IMR-90 (cell line): Measurements from ENCODE around the gene TAL1. TPM values are rescaled to one million over a fixed set of nuclear protein-coding genes. Genes with fewer than 3 reads are reported as not detected.

Experiments
- ATAC-seq: fragments of 200-7000 bp; cut with Tn5 transposase; 2 replicates; pipeline ENCODE4 v1.9.1; 2020; ENCODE audit warnings: low read depth, mild to moderate bottlenecking, moderate library complexity
- BruUV-seq: library from RNA; stranded (reverse); fragments of 400-500 nt; replicated peaks from 2 replicates; lab custom pipeline; 2021; lab: Mats Ljungman, UMichigan
- CTCF ChIA-PET: fragments of 300-600 bp; formaldehyde crosslinking; extraction: SDS; loops from one replicate; lab custom pipeline; 2021; ENCODE audit warnings: antibody characterized with exemption; lab: Yijun Ruan, JAX
- POLR2A ChIA-PET: fragments of 300-600 bp; sonication (Branson Sonifier 250); formaldehyde crosslinking; loops from one replicate; lab custom pipeline; 2022; ENCODE audit warnings: antibody characterized with exemption; ENCODE audit not compliant: unreplicated experiment; lab: Charles Lee
- DNase-seq: peaks from one replicate; pipeline ENCODE4 v3.0.0; 2013
- H2AFZ ChIP-seq: replicated peaks from 2 replicates; pipeline ENCODE3; 2013; ENCODE audit warnings: low read length, mild to moderate bottlenecking; ENCODE audit not compliant: poor library complexity
- H2AK5ac ChIP-seq: 2 replicates; pipeline ENCODE4 v1.6.1; 2013; ENCODE audit warnings: low read depth, low read length, inconsistent platforms
- H2AK9ac ChIP-seq: replicated peaks from 2 replicates; pipeline ENCODE3; 2013; ENCODE audit warnings: mild to moderate bottlenecking, low read depth, low read length, moderate library complexity; ENCODE audit not compliant: poor library complexity
- H2BK120ac ChIP-seq: 2 replicates; pipeline ENCODE4 v1.6.1; 2013; ENCODE audit warnings: low read depth, low read length, inconsistent platforms
- H2BK15ac ChIP-seq: 3 replicates; pipeline ENCODE4 v1.6.1; 2013; ENCODE audit warnings: low read depth, low read length, inconsistent platforms
- H2BK20ac ChIP-seq: 2 replicates; pipeline ENCODE4 v1.6.1; 2013; ENCODE audit warnings: low read depth, mild to moderate bottlenecking, inconsistent platforms, low read length, moderate library complexity
- H2BK5ac ChIP-seq: 2 replicates; pipeline ENCODE4 v1.6.1; 2013; ENCODE audit warnings: mild to moderate bottlenecking, low read depth, low read length, inconsistent platforms; ENCODE audit not compliant: poor library complexity, severe bottlenecking
- H3K14ac ChIP-seq: replicated peaks from 2 replicates; pipeline ENCODE4 v1.6.1; 2013; ENCODE audit warnings: low read depth, low read length, inconsistent platforms
- H3K18ac ChIP-seq: 2 replicates; pipeline ENCODE4 v1.6.1; 2013; ENCODE audit warnings: low read depth, low read length, control low read depth
- H3K23ac ChIP-seq: 2 replicates; pipeline ENCODE4 v1.6.1; 2013; ENCODE audit warnings: low read depth, low read length, inconsistent platforms
- H3K27ac ChIP-seq: 2 replicates; pipeline ENCODE4 v1.5.1; 2013; ENCODE audit warnings: mild to moderate bottlenecking, control low read depth, low read length; ENCODE audit not compliant: insufficient read depth
- H3K27me3 ChIP-seq: 2 replicates; pipeline ENCODE4 v1.6.1; 2013; ENCODE audit warnings: low read length; ENCODE audit not compliant: control insufficient read depth, insufficient read depth
- H3K36me3 ChIP-seq: 2 replicates; pipeline ENCODE4 v1.6.1; 2013; ENCODE audit warnings: low read length, mixed read lengths; ENCODE audit not compliant: control insufficient read depth, insufficient read depth
- H3K4ac ChIP-seq: 2 replicates; pipeline ENCODE4 v1.6.1; 2013; ENCODE audit warnings: low read depth, low read length, inconsistent platforms
- H3K4me1 ChIP-seq: 2 replicates; pipeline ENCODE4 v1.6.1; 2013; ENCODE audit warnings: low read length, mixed read lengths; ENCODE audit not compliant: control insufficient read depth, insufficient read depth
- H3K4me2 ChIP-seq: 2 replicates; pipeline ENCODE4 v1.6.1; 2013; ENCODE audit warnings: low read depth, mild to moderate bottlenecking, control low read depth, low read length, moderate library complexity
- H3K4me3 ChIP-seq: 2 replicates; pipeline ENCODE4 v1.5.1; 2013; ENCODE audit warnings: low read depth, mild to moderate bottlenecking, control low read depth, low read length, moderate library complexity; ENCODE audit not compliant: insufficient read depth
- H3K56ac ChIP-seq: 2 replicates; pipeline ENCODE4 v1.6.1; 2013; ENCODE audit warnings: low read length, inconsistent platforms; ENCODE audit not compliant: insufficient read depth; ENCODE audit errors: extremely low read depth
- H3K79me1 ChIP-seq, 2 experiments: 2 replicates each; pipeline ENCODE4 v1.6.1; 2013; ENCODE audit warnings: low read length in 2 of 2, inconsistent platforms in 1 of 2, low read depth in 1 of 2
- H3K9ac ChIP-seq: 2 replicates; pipeline ENCODE4 v1.6.1; 2013; ENCODE audit warnings: low read depth, low read length, control low read depth
- H3K9me1 ChIP-seq: 2 replicates; pipeline ENCODE4 v1.6.1; 2013; ENCODE audit warnings: low read length, inconsistent platforms; ENCODE audit not compliant: insufficient read depth
- H3K9me3 ChIP-seq: 2 replicates; pipeline ENCODE4 v1.6.1; 2013; ENCODE audit warnings: low read length; ENCODE audit not compliant: control insufficient read depth, insufficient read depth
- H4K20me1 ChIP-seq: 2 replicates; pipeline ENCODE4 v1.6.1; 2013; ENCODE audit warnings: low read length, inconsistent platforms; ENCODE audit not compliant: insufficient read depth
- H4K5ac ChIP-seq: 2 replicates; pipeline ENCODE4 v1.6.1; 2013; ENCODE audit warnings: mild to moderate bottlenecking, low read depth, low read length, control low read depth
- H4K8ac ChIP-seq, 2 experiments: 2 replicates each; pipeline ENCODE4 v1.6.1; 2013; ENCODE audit warnings: low read depth in 2 of 2, low read length in 2 of 2, control low read depth in 1 of 2, inconsistent platforms in 1 of 2
- H4K91ac ChIP-seq: 2 replicates; pipeline ENCODE4 v1.6.1; 2013; ENCODE audit warnings: low read depth, low read length, inconsistent platforms; ENCODE audit not compliant: insufficient read depth
- BHLHE40 ChIP-seq: fragments of 150-350 bp; IDR thresholded peaks from 2 replicates; pipeline ENCODE4 v1.6.1; 2016; ENCODE audit warnings: mild to moderate bottlenecking, low read depth, low read length
- CEBPB ChIP-seq: IDR thresholded peaks from 2 replicates; pipeline ENCODE4 v1.6.1; 2012; ENCODE audit warnings: low read depth, low read length, improper control_type of control experiment
- FOS ChIP-seq: fragments of 150-350 bp; IDR thresholded peaks from 2 replicates; pipeline ENCODE4 v1.6.1; 2016; ENCODE audit warnings: low read depth, low read length
- MAFK ChIP-seq: IDR thresholded peaks from 2 replicates; pipeline ENCODE4 v1.6.1; 2012; ENCODE audit warnings: low read depth, low read length, improper control_type of control experiment
- MAZ ChIP-seq: IDR thresholded peaks from 2 replicates; pipeline ENCODE4 v1.6.1; 2012; ENCODE audit warnings: low read depth, mild to moderate bottlenecking, low read length, improper control_type of control experiment, moderate library complexity, borderline replicate concordance
- MXI1 ChIP-seq: IDR thresholded peaks from 2 replicates; pipeline ENCODE4 v1.6.1; 2012; ENCODE audit warnings: low read depth, mild to moderate bottlenecking, low read length, moderate library complexity, borderline replicate concordance
- NFE2L2 ChIP-seq: fragments of 150-350 bp; IDR thresholded peaks from 2 replicates; pipeline ENCODE4 v1.6.1; 2016; ENCODE audit warnings: low read depth, mild to moderate bottlenecking, low read length
- POLR2A ChIP-seq: IDR thresholded peaks from 2 replicates; pipeline ENCODE4 v1.6.1; 2012; ENCODE audit warnings: mild to moderate bottlenecking, low read depth, low read length
- RCOR1 ChIP-seq: IDR thresholded peaks from 2 replicates; pipeline ENCODE4 v1.6.1; 2012; ENCODE audit warnings: mild to moderate bottlenecking, low read length, improper control_type of control experiment; ENCODE audit not compliant: insufficient replicate concordance
- SMC3 ChIP-seq: fragments of 150-350 bp; IDR thresholded peaks from 2 replicates; pipeline ENCODE4 v1.6.1; 2016; ENCODE audit warnings: low read depth, mild to moderate bottlenecking, antibody characterized with exemption, low read length, moderate library complexity
- WGBS, 2 experiments: methylation state at CpG; one replicate each; pipeline versions ENCODE4 v1.1.5 to v1.1.7; 2013; ENCODE audit warnings: missing lambda C conversion rate in 2 of 2; ENCODE audit not compliant: insufficient read length in 1 of 2; ENCODE audit errors: extremely low coverage in 2 of 2; 5-methylcytosine and 5-hydroxymethylcytosine counted together
- dilution Hi-C: fragments of 300-500 bp; cut with HindIII; formaldehyde crosslinking; loops from one replicate; pipeline ENCODE4 v1.14.3; 2018; ENCODE audit warnings: low sequenced_read_pairs; ENCODE audit not compliant: unreplicated experiment
- in situ Hi-C: fragments of 300-500 bp; cut with MboI; formaldehyde crosslinking; loops from 3 replicates; pipeline ENCODE4 v1.14.3; 2019; ENCODE audit warnings: low sequenced_read_pairs, inconsistent platforms, mixed read lengths
- intact Hi-C: fragments of 100-400 bp; cut with micrococcal nuclease; formaldehyde crosslinking; loops from 2 replicates; pipeline ENCODE4 v1.10.0; 2022
- polyA plus RNA-seq, 3 experiments: library from polyadenylated mRNA; depleted of rRNA; stranded (reverse); fragments of >200 nt; gene quantifications; 2 replicates each; pipeline ENCODE4 v1.2.3, GENCODE V29; 2012; ENCODE audit warnings: low replicate concordance in 1 of 3
- total RNA-seq: library from RNA; depleted of rRNA; stranded (reverse); fragments of >200 nt; gene quantifications from 2 replicates; pipeline ENCODE4 v1.2.3, GENCODE V29; 2012
- TF ChIP-seq, protein P1 (sequence below): conservative IDR thresholded peaks from 2 replicates; pipeline ENCODE4 v1.5.1; 2012; ENCODE audit warnings: mild to moderate bottlenecking, low read depth, low read length, improper control_type of control experiment
- TF ChIP-seq, protein P2 (sequence below): fragments of 150-350 bp; IDR thresholded peaks from 2 replicates; pipeline ENCODE4 v1.6.1; 2016; ENCODE audit warnings: low read depth, mild to moderate bottlenecking, low read length, moderate library complexity, borderline replicate concordance

Gene TAL1
- total and polyA plus RNA-seq, 2 of the 4 experiments (the other 2 are of a cell fraction): not detected

DNA sequence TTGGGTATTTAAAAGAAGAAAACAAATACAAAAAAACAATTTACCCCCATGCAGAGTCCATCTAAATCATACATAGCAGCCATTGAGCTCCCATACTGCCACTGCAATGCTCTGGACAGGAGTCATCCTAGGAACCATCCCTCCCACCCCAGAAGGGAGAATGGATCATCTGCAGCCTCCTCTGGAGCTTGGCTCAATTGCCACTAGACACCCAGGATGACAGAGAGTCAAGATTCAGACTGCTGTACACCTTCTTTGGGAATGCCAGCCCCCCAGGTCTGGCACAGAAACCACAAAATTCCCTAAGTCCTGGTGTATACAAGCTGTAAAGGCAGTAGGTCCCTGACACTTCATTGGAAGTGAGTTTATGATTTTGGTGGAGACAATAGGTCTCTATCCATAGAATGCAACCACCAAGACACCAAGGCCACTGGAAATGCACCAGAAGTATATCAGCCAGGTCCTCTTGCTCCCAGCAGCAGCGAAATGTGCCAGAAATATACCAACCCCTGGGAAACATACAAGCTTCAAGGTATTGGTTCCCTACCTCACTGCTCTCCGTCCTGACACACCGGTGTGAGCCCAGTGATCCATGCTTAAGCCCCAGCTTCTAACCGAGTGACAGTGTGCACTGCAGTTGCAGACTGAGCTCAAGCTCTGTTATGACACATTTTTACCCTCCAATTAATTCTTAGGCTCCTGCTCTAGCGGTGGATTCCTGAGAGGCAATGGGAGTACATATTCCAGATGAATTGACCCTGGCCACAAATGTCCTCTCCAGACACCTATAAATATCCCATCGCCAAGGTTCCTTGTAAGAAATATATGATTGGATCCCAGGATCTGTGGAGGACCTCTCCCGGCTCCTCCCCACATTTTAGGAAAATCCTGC, 4.4 kb downstream of the TAL1 start:
- Histone ChIP-seq H3K4me2 (no peak overlapping the region), H3K4me1 (peaks cover 6% of the 10 kb centered on the region), H2AK9ac (no peak overlapping the region), H3K14ac (no peak overlapping the region), H2BK20ac (no peak overlapping the region), H3K79me1 (no peaks in the 10 kb centered on the region), H3K36me3 (no peaks in the 10 kb centered on the region), H3K4ac (no peak overlapping the region), H2AFZ (no peak overlapping the region), H3K18ac (no peak overlapping the region), H4K8ac (no peak overlapping the region), H4K5ac (no peak overlapping the region), H4K91ac (no peak overlapping the region), H2BK15ac (no peak overlapping the region), H2BK5ac (no peak overlapping the region), H2BK120ac (no peak overlapping the region), H3K23ac (no peak overlapping the region), H3K27me3 (peaks cover 99% of the 10 kb centered on the region), H4K20me1 (peaks cover 11% of the 10 kb centered on the region; the same call in 1 of the 2 replicates), H3K9me1 (no peaks in the 10 kb centered on the region; the same call in 1 of the 2 replicates), H2AK5ac (no peak overlapping the region), H3K27ac (no peak overlapping the region), H3K9me3 (peaks cover 24% of the 10 kb centered on the region), H3K56ac (no peak overlapping the region), H3K9ac (no peak overlapping the region), H3K4me3 (no peak overlapping the region)
- CTCF ChIA-PET: interaction anchor here (0.7 to 1.6 kb wide), 3 partner anchors 34 to 48 kb away, joined by 3 to 4 read pairs (median 3); no protein-coding TSS in a partner anchor
- no peak for ATAC-seq
- BruUV-seq: no TSS peak
- in situ Hi-C loops: no loop called here
- intact Hi-C loops: no loop called here
- DNase-seq: no peak
- 16% methylated on average over 3 of the region's 7 CpGs; no CpG with 5 or more reads in 1 of the 2 experiments for WGBS, 2 experiments
- dilution Hi-C loops: no loop called here
- POLR2A ChIA-PET: interaction anchor here (0.5 kb wide), 1 partner anchor 36 kb away, joined by 8 read pairs; no protein-coding TSS in a partner anchor
- TF ChIP-seq, protein P1, sequence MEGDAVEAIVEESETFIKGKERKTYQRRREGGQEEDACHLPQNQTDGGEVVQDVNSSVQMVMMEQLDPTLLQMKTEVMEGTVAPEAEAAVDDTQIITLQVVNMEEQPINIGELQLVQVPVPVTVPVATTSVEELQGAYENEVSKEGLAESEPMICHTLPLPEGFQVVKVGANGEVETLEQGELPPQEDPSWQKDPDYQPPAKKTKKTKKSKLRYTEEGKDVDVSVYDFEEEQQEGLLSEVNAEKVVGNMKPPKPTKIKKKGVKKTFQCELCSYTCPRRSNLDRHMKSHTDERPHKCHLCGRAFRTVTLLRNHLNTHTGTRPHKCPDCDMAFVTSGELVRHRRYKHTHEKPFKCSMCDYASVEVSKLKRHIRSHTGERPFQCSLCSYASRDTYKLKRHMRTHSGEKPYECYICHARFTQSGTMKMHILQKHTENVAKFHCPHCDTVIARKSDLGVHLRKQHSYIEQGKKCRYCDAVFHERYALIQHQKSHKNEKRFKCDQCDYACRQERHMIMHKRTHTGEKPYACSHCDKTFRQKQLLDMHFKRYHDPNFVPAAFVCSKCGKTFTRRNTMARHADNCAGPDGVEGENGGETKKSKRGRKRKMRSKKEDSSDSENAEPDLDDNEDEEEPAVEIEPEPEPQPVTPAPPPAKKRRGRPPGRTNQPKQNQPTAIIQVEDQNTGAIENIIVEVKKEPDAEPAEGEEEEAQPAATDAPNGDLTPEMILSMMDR: no peak
- TF ChIP-seq MXI1 (no peak), RCOR1 (no peak), MAFK (no peak), BHLHE40 (no peak), FOS (no peak), MAZ (no peak), SMC3 (no peak), NFE2L2 (no peak), CEBPB (no peak), POLR2A (no peak)
- TF ChIP-seq, protein P2, sequence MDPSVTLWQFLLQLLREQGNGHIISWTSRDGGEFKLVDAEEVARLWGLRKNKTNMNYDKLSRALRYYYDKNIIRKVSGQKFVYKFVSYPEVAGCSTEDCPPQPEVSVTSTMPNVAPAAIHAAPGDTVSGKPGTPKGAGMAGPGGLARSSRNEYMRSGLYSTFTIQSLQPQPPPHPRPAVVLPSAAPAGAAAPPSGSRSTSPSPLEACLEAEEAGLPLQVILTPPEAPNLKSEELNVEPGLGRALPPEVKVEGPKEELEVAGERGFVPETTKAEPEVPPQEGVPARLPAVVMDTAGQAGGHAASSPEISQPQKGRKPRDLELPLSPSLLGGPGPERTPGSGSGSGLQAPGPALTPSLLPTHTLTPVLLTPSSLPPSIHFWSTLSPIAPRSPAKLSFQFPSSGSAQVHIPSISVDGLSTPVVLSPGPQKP: no peak
